Suprapubic skin (tissue), 4 donors: Measurements from ENCODE around the gene PLXNA4.

Source experiments
- EP300 ChIP-seq: sonication (generic); formaldehyde crosslinking; IDR thresholded peaks from one replicate; pipeline ENCODE4 v1.6.1; 2017; ENCODE audit warnings: antibody characterized with exemption
- POLR2A ChIP-seq, 2 donors: fragments of 450-650 bp; IDR thresholded peaks; one replicate each; pipeline ENCODE4 v1.6.1; 2017; ENCODE audit warnings: antibody characterized with exemption in 2 of 2, mild to moderate bottlenecking in 2 of 2, moderate library complexity in 2 of 2
- POLR2AphosphoS5 ChIP-seq, 3 donors: sonication (generic); formaldehyde crosslinking; IDR thresholded peaks; one replicate each; pipeline ENCODE4 v1.6.1; 2017; ENCODE audit warnings: antibody characterized with exemption in 3 of 3
- TF ChIP-seq, protein P1 (sequence below), 2 donors: fragments of 200-600 bp in 1 of 2; fragments of 450-650 bp in 1 of 2; sonication (generic) in 1 of 2; IDR thresholded peaks; one replicate each; pipeline ENCODE4 v1.5.1; 2016 to 2019; ENCODE audit warnings: antibody characterized with exemption in 2 of 2, mild to moderate bottlenecking in 1 of 2, moderate library complexity in 1 of 2

DNA sequence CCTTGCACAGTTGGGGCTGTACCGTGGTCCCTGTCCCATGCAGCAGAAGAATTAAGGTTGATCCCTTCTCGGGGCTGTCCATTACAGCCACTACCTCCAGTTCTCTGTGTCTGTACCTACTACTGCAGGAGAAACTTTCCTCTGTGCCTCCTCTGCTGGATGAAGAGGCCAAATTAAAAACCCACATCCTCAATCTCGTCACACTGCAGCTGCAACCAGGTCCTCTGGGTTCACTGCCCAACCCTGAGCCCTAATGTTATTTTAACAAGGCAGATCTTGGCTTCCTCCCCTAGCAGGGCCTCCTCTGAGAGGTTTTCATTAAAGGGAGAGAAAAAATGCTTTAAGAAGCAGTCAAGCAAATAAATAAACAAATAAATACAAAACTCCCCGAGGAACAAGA is 66.6 kb downstream of the PLXNA4 start:
- TF ChIP-seq, protein P1, sequence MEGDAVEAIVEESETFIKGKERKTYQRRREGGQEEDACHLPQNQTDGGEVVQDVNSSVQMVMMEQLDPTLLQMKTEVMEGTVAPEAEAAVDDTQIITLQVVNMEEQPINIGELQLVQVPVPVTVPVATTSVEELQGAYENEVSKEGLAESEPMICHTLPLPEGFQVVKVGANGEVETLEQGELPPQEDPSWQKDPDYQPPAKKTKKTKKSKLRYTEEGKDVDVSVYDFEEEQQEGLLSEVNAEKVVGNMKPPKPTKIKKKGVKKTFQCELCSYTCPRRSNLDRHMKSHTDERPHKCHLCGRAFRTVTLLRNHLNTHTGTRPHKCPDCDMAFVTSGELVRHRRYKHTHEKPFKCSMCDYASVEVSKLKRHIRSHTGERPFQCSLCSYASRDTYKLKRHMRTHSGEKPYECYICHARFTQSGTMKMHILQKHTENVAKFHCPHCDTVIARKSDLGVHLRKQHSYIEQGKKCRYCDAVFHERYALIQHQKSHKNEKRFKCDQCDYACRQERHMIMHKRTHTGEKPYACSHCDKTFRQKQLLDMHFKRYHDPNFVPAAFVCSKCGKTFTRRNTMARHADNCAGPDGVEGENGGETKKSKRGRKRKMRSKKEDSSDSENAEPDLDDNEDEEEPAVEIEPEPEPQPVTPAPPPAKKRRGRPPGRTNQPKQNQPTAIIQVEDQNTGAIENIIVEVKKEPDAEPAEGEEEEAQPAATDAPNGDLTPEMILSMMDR (IDR thresholded peaks at IDR 0.05) = no peak
- no peak for TF ChIP-seq EP300
- no peak for TF ChIP-seq POLR2AphosphoS5 (IDR thresholded peaks at IDR 0.05)
- TF ChIP-seq POLR2A (IDR thresholded peaks at IDR 0.05) = no peak
